Chondrocyte (in vitro differentiated cells): ENCODE results near the gene NT5DC3. TPM values are rescaled to one million over a fixed set of nuclear protein-coding genes. Genes with fewer than 3 reads are reported as not detected.
A peak's percentile ranks its signal among the peaks of the same experiment; 100 is the strongest.

ENCODE experiments used
- DNase-seq: peaks from one replicate; pipeline ENCODE4 v3.0.0; 2021; ENCODE audit warnings: mixed read lengths, low spot score
- H3K27ac Mint-ChIP-seq: one replicate; pipeline ENCODE4 v1.8.0; 2021; ENCODE audit warnings: mild to moderate bottlenecking, moderate library complexity, mixed read lengths; ENCODE audit not compliant: unreplicated experiment
- H3K27me3 Mint-ChIP-seq: 2 replicates; pipeline ENCODE4 v1.8.0; 2021; ENCODE audit warnings: low read depth, mixed read lengths
- H3K36me3 Mint-ChIP-seq: 2 replicates; pipeline ENCODE4 v1.8.0; 2021; ENCODE audit warnings: low read depth, mixed read lengths
- H3K4me1 Mint-ChIP-seq: 2 replicates; pipeline ENCODE4 v1.8.0; 2021; ENCODE audit warnings: low read depth, mild to moderate bottlenecking, mixed read lengths
- H3K4me3 Mint-ChIP-seq: one replicate; pipeline ENCODE4 v1.8.0; 2021; ENCODE audit warnings: mild to moderate bottlenecking, moderate library complexity, mixed read lengths; ENCODE audit not compliant: unreplicated experiment
- H3K9me3 Mint-ChIP-seq: 2 replicates; pipeline ENCODE4 v1.8.0; 2021; ENCODE audit warnings: low read depth, mixed read lengths
- total RNA-seq: library from RNA; stranded (reverse); gene quantifications from 3 replicates; pipeline ENCODE4 v1.2.1, GENCODE V29; 2021
- TF ChIP-seq, protein P1 (sequence below): fragments of 200-600 bp; sonication (generic); IDR thresholded peaks from 2 replicates; pipeline ENCODE4 v1.5.0; 2021; ENCODE audit warnings: antibody characterized with exemption, mild to moderate bottlenecking, moderate library complexity

Gene NT5DC3
- total RNA-seq, 1 donor from 2014 or later: 26.2 TPM

- Mint-ChIP-seq H3K4me1 (peaks cover 5% of the 10 kb centered on the region), H3K27me3 (no peaks in the 10 kb centered on the region), H3K27ac (no peak overlapping the region), H3K4me3 (no peak overlapping the region), H3K9me3 (no peaks in the 10 kb centered on the region), H3K36me3 (no peaks in the 10 kb centered on the region)
- no peak for DNase-seq
- TF ChIP-seq, protein P1, sequence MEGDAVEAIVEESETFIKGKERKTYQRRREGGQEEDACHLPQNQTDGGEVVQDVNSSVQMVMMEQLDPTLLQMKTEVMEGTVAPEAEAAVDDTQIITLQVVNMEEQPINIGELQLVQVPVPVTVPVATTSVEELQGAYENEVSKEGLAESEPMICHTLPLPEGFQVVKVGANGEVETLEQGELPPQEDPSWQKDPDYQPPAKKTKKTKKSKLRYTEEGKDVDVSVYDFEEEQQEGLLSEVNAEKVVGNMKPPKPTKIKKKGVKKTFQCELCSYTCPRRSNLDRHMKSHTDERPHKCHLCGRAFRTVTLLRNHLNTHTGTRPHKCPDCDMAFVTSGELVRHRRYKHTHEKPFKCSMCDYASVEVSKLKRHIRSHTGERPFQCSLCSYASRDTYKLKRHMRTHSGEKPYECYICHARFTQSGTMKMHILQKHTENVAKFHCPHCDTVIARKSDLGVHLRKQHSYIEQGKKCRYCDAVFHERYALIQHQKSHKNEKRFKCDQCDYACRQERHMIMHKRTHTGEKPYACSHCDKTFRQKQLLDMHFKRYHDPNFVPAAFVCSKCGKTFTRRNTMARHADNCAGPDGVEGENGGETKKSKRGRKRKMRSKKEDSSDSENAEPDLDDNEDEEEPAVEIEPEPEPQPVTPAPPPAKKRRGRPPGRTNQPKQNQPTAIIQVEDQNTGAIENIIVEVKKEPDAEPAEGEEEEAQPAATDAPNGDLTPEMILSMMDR: peak; percentile 89
These were observed 37.0 kb upstream of the NT5DC3 start for GRCh38 chr12:103877934-103878510.

- no peaks in the 10 kb centered on the region for H3K36me3 Mint-ChIP-seq
- TF ChIP-seq, protein P1: no peak
- no peaks in the 10 kb centered on the region for H3K27me3 Mint-ChIP-seq
- no peaks in the 10 kb centered on the region for H3K9me3 Mint-ChIP-seq
- peaks cover 5% of the 10 kb centered on the region for H3K4me1 Mint-ChIP-seq
- no peak overlapping the region for H3K4me3 Mint-ChIP-seq
- no peak for DNase-seq
- H3K27ac Mint-ChIP-seq: no peak overlapping the region
These were observed 36.3 kb upstream of the NT5DC3 start for GRCh38 chr12:103877288-103877687.

GRCh38 chr12:103875666-103876065 is 34.6 kb upstream of the NT5DC3 start:
- Mint-ChIP-seq H3K9me3 (no peaks in the 10 kb centered on the region), H3K4me3 (no peak overlapping the region), H3K4me1 (peaks cover 9% of the 10 kb centered on the region), H3K27ac (no peak overlapping the region), H3K27me3 (no peaks in the 10 kb centered on the region), H3K36me3 (no peaks in the 10 kb centered on the region)
- DNase-seq: no peak
- TF ChIP-seq, protein P1: no peak

- DNase-seq: no peak
- H3K9me3 Mint-ChIP-seq: peaks cover 7% of the 10 kb centered on the region
- peaks cover 3% of the 10 kb centered on the region for H3K36me3 Mint-ChIP-seq
- H3K4me3 Mint-ChIP-seq: no peak overlapping the region
- TF ChIP-seq, protein P1: no peak
- H3K4me1 Mint-ChIP-seq: peaks cover 32% of the 10 kb centered on the region
- H3K27me3 Mint-ChIP-seq: no peaks in the 10 kb centered on the region
- peak overlapping the region; percentile 49 for H3K27ac Mint-ChIP-seq
These were observed 27.2 kb upstream of the NT5DC3 start for GRCh38 chr12:103868215-103868614.

GRCh38 chr12:103865151-103865730 is 24.2 kb upstream of the NT5DC3 start:
- H3K4me1 Mint-ChIP-seq: peaks cover 37% of the 10 kb centered on the region
- H3K9me3 Mint-ChIP-seq: peaks cover 7% of the 10 kb centered on the region
- TF ChIP-seq, protein P1: no peak

More at GRCh38 chr12:103865151-103865730, 24.2 kb upstream of the NT5DC3 start:
- no peaks in the 10 kb centered on the region for H3K27me3 Mint-ChIP-seq
- H3K27ac Mint-ChIP-seq: no peak overlapping the region
- H3K4me3 Mint-ChIP-seq: no peak overlapping the region
- H3K36me3 Mint-ChIP-seq: peaks cover 3% of the 10 kb centered on the region
- no peak for DNase-seq
